ENCODE results near the gene DERA. TPM values are rescaled to one million over a fixed set of nuclear protein-coding genes. Genes with fewer than 3 reads are reported as not detected.
"Not testable (repeated sequence)": the region's sequence is repeated elsewhere in the genome, so short reads cannot be mapped to it uniquely, and the experiment has no call there.

Gene DERA
- total RNA-seq, 1 experiment from 2014 or later = 43.7 TPM

- peaks cover 12% of the 10 kb centered on the region for H3K4me1 ChIP-seq (ENCODE audit: insufficient read depth, low read length, poor library complexity, severe bottlenecking)
- no peaks in the 10 kb centered on the region for H3K9me3 ChIP-seq (ENCODE audit: low read depth, low read length, poor library complexity, severe bottlenecking)
- DNase-seq (ENCODE audit: low spot score) = no peak
- ChIA-PET CTCF (no interaction called here), POLR2A (ENCODE audit: low non-redundant PET) (no interaction called here)
- H3K4me3 ChIP-seq (ENCODE audit: low read depth, low read length, poor library complexity, severe bottlenecking) = no peak overlapping the region
- intact Hi-C loops (cut with micrococcal nuclease; ENCODE audit: unreplicated experiment) = no loop called here
- TF ChIP-seq EZH2 (IDR thresholded peaks at IDR 0.05; ENCODE audit: borderline replicate concordance, low read depth, low read length, poor library complexity, severe bottlenecking) = no peak
- TF ChIP-seq CTCF (conservative IDR thresholded peaks at IDR 0.05; ENCODE audit: low read depth, low read length) = no peak
- H3K27ac ChIP-seq (ENCODE audit: low read depth, low read length, poor library complexity, severe bottlenecking) = no peak overlapping the region
- H3K27me3 ChIP-seq (replicated peaks; ENCODE audit: insufficient read depth, low read depth, low read length, poor library complexity) = no peaks in the 10 kb centered on the region
- H3K36me3 ChIP-seq (ENCODE audit: insufficient read depth, low read length, poor library complexity, severe bottlenecking) = no peaks in the 10 kb centered on the region
- BruUV-seq (replicated peaks) = no TSS peak
These were observed 95.6 kb downstream of the DERA start for GRCh38 chr12:16006752-16007151.

DNA sequence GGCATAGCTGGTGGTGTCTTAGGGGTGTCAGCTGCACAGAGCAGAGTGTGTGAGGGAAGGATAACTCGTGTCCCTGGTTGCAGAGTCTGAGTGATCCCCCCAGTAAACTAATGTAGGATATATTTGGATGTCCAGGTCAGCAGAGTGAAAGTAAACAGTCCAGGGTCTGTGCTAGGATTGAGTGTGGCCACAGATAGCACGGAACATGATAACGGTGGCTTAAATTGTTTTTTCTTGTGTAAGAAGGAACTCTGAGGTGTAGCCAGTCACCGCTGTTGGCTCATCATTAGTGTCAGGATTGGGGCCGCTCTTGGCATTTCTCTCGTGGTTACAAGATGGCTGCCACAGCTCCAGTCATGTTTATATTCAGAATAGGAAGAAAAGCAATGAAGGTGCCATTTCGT, 97.3 kb downstream of the DERA start:
- CTCF ChIA-PET = no interaction called here
- DNase-seq (ENCODE audit: low spot score) = no peak
- intact Hi-C loops (cut with micrococcal nuclease; ENCODE audit: unreplicated experiment) = no loop called here

DNA sequence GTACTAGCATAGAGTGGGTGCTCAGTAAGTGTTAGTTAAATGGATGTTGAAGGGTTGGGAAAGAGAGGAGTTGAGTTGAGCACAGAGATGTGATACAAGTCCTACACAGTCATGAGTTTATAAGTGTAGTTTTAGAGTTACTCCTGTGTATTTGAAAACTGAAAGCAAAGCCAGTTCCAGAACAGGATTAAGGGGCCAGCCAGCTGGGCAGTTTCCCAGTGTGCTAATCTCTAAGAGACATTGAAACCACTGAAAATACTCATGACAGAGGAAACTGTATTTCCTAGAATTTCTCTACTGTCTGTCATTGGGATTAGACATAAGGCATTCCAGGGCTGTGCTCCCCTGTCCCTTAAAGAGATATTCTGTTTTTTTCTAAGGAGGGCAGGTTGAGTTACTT, 101.0 kb downstream of the DERA start:
- ChIA-PET POLR2A (ENCODE audit: low non-redundant PET) (no interaction called here), CTCF (no interaction called here)
- BruUV-seq (replicated peaks) = no TSS peak
- H3K27me3 ChIP-seq (replicated peaks; ENCODE audit: insufficient read depth, low read depth, low read length, poor library complexity) = no peaks in the 10 kb centered on the region
- intact Hi-C loops (cut with micrococcal nuclease; ENCODE audit: unreplicated experiment) = no loop called here
- TF ChIP-seq CTCF (conservative IDR thresholded peaks at IDR 0.05; ENCODE audit: low read depth, low read length) (no peak), EZH2 (IDR thresholded peaks at IDR 0.05; ENCODE audit: borderline replicate concordance, low read depth, low read length, poor library complexity, severe bottlenecking) (no peak)
- H3K9me3 ChIP-seq (ENCODE audit: low read depth, low read length, poor library complexity, severe bottlenecking) = peaks cover 19% of the 10 kb centered on the region
- peak overlapping the region; percentile 2 for H3K4me3 ChIP-seq (ENCODE audit: low read depth, low read length, poor library complexity, severe bottlenecking)
- peak overlapping the region; percentile 60 for H3K27ac ChIP-seq (ENCODE audit: low read depth, low read length, poor library complexity, severe bottlenecking)
- H3K36me3 ChIP-seq (ENCODE audit: insufficient read depth, low read length, poor library complexity, severe bottlenecking) = no peaks in the 10 kb centered on the region
- peaks cover 20% of the 10 kb centered on the region for H3K4me1 ChIP-seq (ENCODE audit: insufficient read depth, low read length, poor library complexity, severe bottlenecking)
- DNase-seq (ENCODE audit: low spot score) = peak; percentile 63

More for the DNA sequence above, 97.3 kb downstream of the DERA start:
- Histone ChIP-seq H3K36me3 (ENCODE audit: insufficient read depth, low read length, poor library complexity, severe bottlenecking) (no peaks in the 10 kb centered on the region), H3K9me3 (ENCODE audit: low read depth, low read length, poor library complexity, severe bottlenecking) (no peaks in the 10 kb centered on the region), H3K4me3 (ENCODE audit: low read depth, low read length, poor library complexity, severe bottlenecking) (no peak overlapping the region), H3K27me3 (replicated peaks; ENCODE audit: insufficient read depth, low read depth, low read length, poor library complexity) (no peaks in the 10 kb centered on the region), H3K4me1 (ENCODE audit: insufficient read depth, low read length, poor library complexity, severe bottlenecking) (peaks cover 20% of the 10 kb centered on the region), H3K27ac (ENCODE audit: low read depth, low read length, poor library complexity, severe bottlenecking) (no peak overlapping the region)
- POLR2A ChIA-PET (ENCODE audit: low non-redundant PET) = no interaction called here
- TF ChIP-seq EZH2 (IDR thresholded peaks at IDR 0.05; ENCODE audit: borderline replicate concordance, low read depth, low read length, poor library complexity, severe bottlenecking) = no peak
- TF ChIP-seq CTCF (conservative IDR thresholded peaks at IDR 0.05; ENCODE audit: low read depth, low read length) = no peak
- BruUV-seq (replicated peaks) = no TSS peak

GRCh38 chr12:16013722-16014121, 102.6 kb downstream of the DERA start:
- Histone ChIP-seq H3K4me1 (ENCODE audit: insufficient read depth, low read length, poor library complexity, severe bottlenecking) (peaks cover 18% of the 10 kb centered on the region), H3K9me3 (ENCODE audit: low read depth, low read length, poor library complexity, severe bottlenecking) (peaks cover 19% of the 10 kb centered on the region)
- BruUV-seq (replicated peaks); H3K4me3 ChIP-seq (ENCODE audit: low read depth, low read length, poor library complexity, severe bottlenecking); CTCF ChIA-PET; POLR2A ChIA-PET (ENCODE audit: low non-redundant PET); H3K27me3 ChIP-seq (replicated peaks; ENCODE audit: insufficient read depth, low read depth, low read length, poor library complexity); DNase-seq (ENCODE audit: low spot score); H3K27ac ChIP-seq (ENCODE audit: low read depth, low read length, poor library complexity, severe bottlenecking); intact Hi-C loops (cut with micrococcal nuclease; ENCODE audit: unreplicated experiment); H3K36me3 ChIP-seq (ENCODE audit: insufficient read depth, low read length, poor library complexity, severe bottlenecking): not testable (repeated sequence)

GRCh38 chr12:16014394-16014793, 103.3 kb downstream of the DERA start:
- H3K27ac ChIP-seq (ENCODE audit: low read depth, low read length, poor library complexity, severe bottlenecking); POLR2A ChIA-PET (ENCODE audit: low non-redundant PET); H3K27me3 ChIP-seq (replicated peaks; ENCODE audit: insufficient read depth, low read depth, low read length, poor library complexity); DNase-seq (ENCODE audit: low spot score); H3K4me3 ChIP-seq (ENCODE audit: low read depth, low read length, poor library complexity, severe bottlenecking); intact Hi-C loops (cut with micrococcal nuclease; ENCODE audit: unreplicated experiment); BruUV-seq (replicated peaks); CTCF ChIA-PET; H3K36me3 ChIP-seq (ENCODE audit: insufficient read depth, low read length, poor library complexity, severe bottlenecking): not testable (repeated sequence)
- Histone ChIP-seq H3K4me1 (ENCODE audit: insufficient read depth, low read length, poor library complexity, severe bottlenecking) (peaks cover 15% of the 10 kb centered on the region), H3K9me3 (ENCODE audit: low read depth, low read length, poor library complexity, severe bottlenecking) (peaks cover 19% of the 10 kb centered on the region)

Data from A673 (cell line).